H1 (cell line): ENCODE results near the gene OXSR1. TPM values are rescaled to one million over a fixed set of nuclear protein-coding genes. Genes with fewer than 3 reads are reported as not detected.

Experiments
- CTCF ChIA-PET: fragments of 300-600 bp; sonication (Branson Sonifier 250); formaldehyde crosslinking; loops from one replicate; lab custom pipeline; 2021; ENCODE audit not compliant: partially characterized antibody; lab: Charles Lee
- POLR2A ChIA-PET: fragments of 300-600 bp; sonication (Branson Sonifier 250); formaldehyde crosslinking; loops from one replicate; lab custom pipeline; 2021; ENCODE audit warnings: inconsistent platforms; ENCODE audit not compliant: partially characterized antibody; lab: Charles Lee
- DNase-seq, 2 experiments: peaks; one replicate each; pipeline versions ENCODE4 v3.0.0 to v3.0.0-alpha.2; 2010 to 2022; ENCODE audit warnings: low spot score in 2 of 2, low read depth in 1 of 2, mixed read lengths in 1 of 2
- FAIRE-seq: peaks from 2 replicates; lab custom pipeline; 2011; peaks lifted over from hg19 to GRCh38; lab: Jason Lieb, UNC
- H2AFZ ChIP-seq: 2 replicates; pipeline ENCODE4 v1.8.1; 2012; ENCODE audit warnings: low read length, inconsistent platforms
- H2AK5ac ChIP-seq: 2 replicates; pipeline ENCODE4 v1.6.1; 2013; ENCODE audit warnings: low read depth, low read length
- H2BK120ac ChIP-seq: replicated peaks from 2 replicates; pipeline ENCODE3; 2013; ENCODE audit warnings: low read depth, low read length, inconsistent platforms
- H2BK12ac ChIP-seq: 2 replicates; pipeline ENCODE4 v1.6.1; 2013; ENCODE audit warnings: low read depth, low read length
- H2BK15ac ChIP-seq: 2 replicates; pipeline ENCODE4 v1.6.1; 2013; ENCODE audit warnings: low read length
- H2BK20ac ChIP-seq: 2 replicates; pipeline ENCODE4 v1.6.1; 2013; ENCODE audit warnings: low read length
- H2BK5ac ChIP-seq: 2 replicates; pipeline ENCODE4 v1.6.1; 2013; ENCODE audit warnings: low read depth, low read length
- H3K14ac ChIP-seq: 2 replicates; pipeline ENCODE4 v1.6.1; 2013; ENCODE audit warnings: inconsistent platforms; ENCODE audit not compliant: insufficient read length
- H3K18ac ChIP-seq: 2 replicates; pipeline ENCODE4 v1.6.1; 2013; ENCODE audit warnings: low read length; ENCODE audit errors: extremely low read depth
- H3K23ac ChIP-seq: 2 replicates; pipeline ENCODE4 v1.6.1; 2013; ENCODE audit warnings: inconsistent platforms; ENCODE audit not compliant: insufficient read length
- H3K23me2 ChIP-seq: 2 replicates; pipeline ENCODE4 v1.6.1; 2013; ENCODE audit warnings: low read depth, low read length
- H3K27ac ChIP-seq: 2 replicates; pipeline ENCODE4 v1.6.1; 2011; ENCODE audit warnings: low read depth, low read length, inconsistent platforms
- H3K27me3 ChIP-seq, 4 experiments: replicated peaks in 1 of 4; 1 replicate in 1 of 4; 2 replicates in 3 of 4; pipeline versions ENCODE4 v1.6.1 to v1.8.1; 2011 to 2013; ENCODE audit warnings: low read length in 3 of 4, mild to moderate bottlenecking in 3 of 4, inconsistent platforms in 2 of 4, mixed read lengths in 2 of 4, moderate library complexity in 1 of 4; ENCODE audit not compliant: control insufficient read depth in 3 of 4, insufficient read depth in 3 of 4; ENCODE audit errors: extremely low read depth in 1 of 4
- H3K36me3 ChIP-seq, 4 experiments: 2 replicates each; pipeline versions ENCODE4 v1.6.1 to v1.8.1; 2011 to 2013; ENCODE audit warnings: mild to moderate bottlenecking in 4 of 4, low read length in 3 of 4, moderate library complexity in 2 of 4, control low read depth in 1 of 4, inconsistent platforms in 1 of 4; ENCODE audit not compliant: insufficient read depth in 4 of 4, control insufficient read depth in 2 of 4
- H3K4ac ChIP-seq: replicated peaks from 2 replicates; pipeline ENCODE3; 2013; ENCODE audit warnings: low read length, low read depth, mixed read lengths, inconsistent platforms; ENCODE audit not compliant: insufficient read length
- H3K4me1 ChIP-seq, 4 experiments: replicated peaks in 1 of 4; 1 replicate in 1 of 4; 2 replicates in 3 of 4; pipeline versions ENCODE4 v1.6.1 to v1.8.1; 2011 to 2013; ENCODE audit warnings: low read length in 3 of 4, inconsistent platforms in 2 of 4, mixed read lengths in 1 of 4; ENCODE audit not compliant: insufficient read depth in 4 of 4, control insufficient read depth in 3 of 4
- H3K4me2 ChIP-seq, 2 experiments: 2 replicates each; pipeline versions ENCODE4 v1.6.1 to v1.8.1; 2011 to 2013; ENCODE audit warnings: low read depth in 2 of 2, low read length in 2 of 2, control low read depth in 1 of 2, inconsistent platforms in 1 of 2, mild to moderate bottlenecking in 1 of 2; ENCODE audit not compliant: insufficient read depth in 1 of 2
- H3K4me3 ChIP-seq, 4 experiments: fragments of 200-600, 300-600 bp in 1 of 4; sonication (generic), shearing (Covaris generic), sonication (Bioruptor Twin) in 1 of 4; 2 replicates each; pipeline versions ENCODE4 v1.5.1 to v1.8.1; 2011 to 2016; ENCODE audit warnings: low read length in 4 of 4, low read depth in 3 of 4, control low read depth in 2 of 4, inconsistent platforms in 2 of 4, mild to moderate bottlenecking in 2 of 4, mixed read lengths in 1 of 4, moderate library complexity in 1 of 4; ENCODE audit not compliant: insufficient read depth in 2 of 4; ENCODE audit errors: extremely low read depth in 1 of 4
- H3K56ac ChIP-seq: replicated peaks from 2 replicates; pipeline ENCODE3; 2013; ENCODE audit warnings: low read depth, mild to moderate bottlenecking, mixed read lengths, low read length, inconsistent platforms; ENCODE audit not compliant: insufficient read length
- H3K79me1 ChIP-seq: 2 replicates; pipeline ENCODE4 v1.6.1; 2013; ENCODE audit warnings: low read depth, low read length, control low read depth
- H3K79me2 ChIP-seq, 2 experiments: 2 replicates each; pipeline versions ENCODE4 v1.6.1 to v1.8.1; 2012 to 2013; ENCODE audit warnings: low read length in 2 of 2, mild to moderate bottlenecking in 2 of 2, inconsistent platforms in 1 of 2; ENCODE audit not compliant: insufficient read depth in 2 of 2, control insufficient read depth in 1 of 2
- H3K9ac ChIP-seq, 4 experiments: replicated peaks in 1 of 4; 1 replicate in 1 of 4; 2 replicates in 3 of 4; pipeline versions ENCODE4 v1.6.1 to v1.8.1; 2011 to 2013; ENCODE audit warnings: low read depth in 3 of 4, low read length in 3 of 4, control low read depth in 2 of 4, mild to moderate bottlenecking in 2 of 4, moderate library complexity in 2 of 4, inconsistent platforms in 1 of 4; ENCODE audit errors: extremely low read depth in 1 of 4
- H3K9me3 ChIP-seq, 2 experiments: 2 replicates each; pipeline versions ENCODE4 v1.6.1 to v1.8.1; 2012 to 2013; ENCODE audit warnings: mild to moderate bottlenecking in 2 of 2, moderate library complexity in 2 of 2, control low read depth in 1 of 2, inconsistent platforms in 1 of 2, low read depth in 1 of 2, low read length in 1 of 2, mixed read lengths in 1 of 2; ENCODE audit not compliant: insufficient read depth in 2 of 2
- H4K20me1 ChIP-seq, 2 experiments: replicated peaks in 1 of 2; 2 replicates each; pipeline versions ENCODE3 to v1.8.1; 2011 to 2013; ENCODE audit warnings: inconsistent platforms in 2 of 2, low read length in 2 of 2, mild to moderate bottlenecking in 1 of 2; ENCODE audit not compliant: insufficient read depth in 2 of 2, control insufficient read depth in 1 of 2
- H4K5ac ChIP-seq: 2 replicates; pipeline ENCODE4 v1.6.1; 2013; ENCODE audit warnings: low read length, low read depth, mixed read lengths, inconsistent platforms; ENCODE audit not compliant: insufficient read length
- H4K8ac ChIP-seq: 2 replicates; pipeline ENCODE4 v1.8.0; 2013; ENCODE audit warnings: mild to moderate bottlenecking, moderate library complexity, low read length, inconsistent platforms; ENCODE audit not compliant: insufficient read depth; ENCODE audit errors: extremely low read depth
- H4K91ac ChIP-seq: replicated peaks from 2 replicates; pipeline ENCODE3; 2013; ENCODE audit warnings: low read length, mixed read lengths, inconsistent platforms; ENCODE audit not compliant: insufficient read length
- ASH2L ChIP-seq: fragments of 200-600, 300-600 bp; sonication (generic); IDR thresholded peaks from one replicate; pipeline ENCODE4 v1.7.1; 2017; ENCODE audit warnings: low read length
- HDAC2 ChIP-seq, 2 experiments: fragments of 300-600 bp in 1 of 2; sonication (generic) in 1 of 2; IDR thresholded peaks; 2 replicates each; pipeline ENCODE4 v1.6.1; 2011 to 2012; ENCODE audit warnings: low read depth in 2 of 2, low read length in 2 of 2, mild to moderate bottlenecking in 2 of 2, moderate library complexity in 2 of 2, borderline replicate concordance in 1 of 2, inconsistent platforms in 1 of 2
- JUND ChIP-seq: IDR thresholded peaks from 2 replicates; pipeline ENCODE4 v1.6.1; 2011; ENCODE audit warnings: mild to moderate bottlenecking, improper control_type of control experiment, low read length
- KDM5A ChIP-seq: fragments of 200-600 bp; IDR thresholded peaks from 2 replicates; pipeline ENCODE4 v1.7.1; 2012; ENCODE audit warnings: mild to moderate bottlenecking, low read length, inconsistent platforms, mixed read lengths
- POLR2AphosphoS5 ChIP-seq: IDR thresholded peaks from 2 replicates; pipeline ENCODE4 v1.6.1; 2011; ENCODE audit warnings: low read depth, low read length
- POU5F1 ChIP-seq: IDR thresholded peaks from 2 replicates; pipeline ENCODE4 v1.6.1; 2011; ENCODE audit warnings: low read depth, mild to moderate bottlenecking, low read length, moderate library complexity
- RFX5 ChIP-seq: IDR thresholded peaks from 2 replicates; pipeline ENCODE4 v1.6.1; 2011; ENCODE audit warnings: low read depth, low read length, improper control_type of control experiment, borderline replicate concordance
- RNF2 ChIP-seq: fragments of 200-900, 300-1000 bp; sonication (generic); IDR thresholded peaks from 2 replicates; pipeline ENCODE4 v1.7.1; 2016; ENCODE audit warnings: borderline replicate concordance, low read depth, mild to moderate bottlenecking, antibody characterized with exemption, low read length; ENCODE audit not compliant: poor library complexity, severe bottlenecking; ENCODE audit errors: missing control alignments
- TCF12 ChIP-seq: IDR thresholded peaks from 2 replicates; pipeline ENCODE4 v1.6.1; 2011; ENCODE audit warnings: low read depth, mild to moderate bottlenecking, low read length
- TEAD4 ChIP-seq: IDR thresholded peaks from 2 replicates; pipeline ENCODE4 v1.6.1; 2012; ENCODE audit warnings: low read depth, low read length, inconsistent platforms, mixed read lengths
- WGBS, 2 experiments: shearing (Covaris generic) in 1 of 2; methylation state at CpG; one replicate each; pipeline versions ENCODE4 v1.1.6 to v1.1.7; 2013 to 2015; ENCODE audit warnings: low lambda C conversion rate in 2 of 2, mixed read lengths in 2 of 2, inconsistent platforms in 1 of 2, low coverage in 1 of 2, missing lambda C conversion rate in 1 of 2; ENCODE audit not compliant: insufficient replicate concordance in 2 of 2, insufficient coverage in 1 of 2, insufficient read length in 1 of 2; ENCODE audit errors: extremely low coverage in 1 of 2, missing lambda C conversion rate in 1 of 2; 5-methylcytosine and 5-hydroxymethylcytosine counted together
- polyA plus RNA-seq, 7 experiments: library from polyadenylated mRNA; depleted of rRNA in 3 of 7; stranded (reverse) in 5 of 7; unstranded in 2 of 7; fragments of >200 nt in 5 of 7; fragments of 200-250 nt in 2 of 7; gene quantifications; 1 replicate in 5 of 7; 2 replicates in 1 of 7; 4 replicates in 1 of 7; pipeline versions ENCODE4 v1.2.1 to v1.2.3, GENCODE V29; 2011 to 2013; ENCODE audit warnings: missing spikeins in 2 of 7, mixed read lengths in 2 of 7
- total RNA-seq: library from RNA; stranded (reverse); fragmentation: NEBNext Ultra II Directional; extraction: Animal tissue kit (Norgen Biotek cat#: 25700); gene quantifications from 2 replicates; pipeline ENCODE4 v1.2.1, GENCODE V29; 2021

The OXSR1 gene
- total and polyA plus RNA-seq, 2 of the 8 experiments (the other 6 are each of a cell fraction or from before 2014, with no cell fraction given): 25.1 to 47.0 TPM

GRCh38 chr3:38126121-38126892 lies 39.0 kb upstream of the OXSR1 start:
- H3K23me2 ChIP-seq: no peaks in the 10 kb centered on the region
- H2BK120ac ChIP-seq: no peak overlapping the region
- H3K18ac ChIP-seq: no peak overlapping the region
- H2BK5ac ChIP-seq: no peak overlapping the region
- H3K9ac ChIP-seq: no peak overlapping the region
- no peaks in the 10 kb centered on the region for H3K4me1 ChIP-seq
- H4K8ac ChIP-seq: no peak overlapping the region
- WGBS, 2 experiments: 90% methylated on average over 6 of the region's 6 CpGs; no CpG with 5 or more reads in 1 of the 2 experiments
- H2BK12ac ChIP-seq: no peak overlapping the region
- no peak overlapping the region for H3K4me2 ChIP-seq
- H3K79me2 ChIP-seq: no peaks in the 10 kb centered on the region
- H3K27ac ChIP-seq: no peak overlapping the region
- no peaks in the 10 kb centered on the region for H3K9me3 ChIP-seq
- no peak overlapping the region for H3K56ac ChIP-seq
- CTCF ChIA-PET: interaction anchor here (0.9 to 9.6 kb wide), 3 partner anchors 7 to 102 kb away, joined by 3 to 105 read pairs (median 3); no protein-coding TSS in a partner anchor
- H4K5ac ChIP-seq: no peak overlapping the region
- H2AK5ac ChIP-seq: no peak overlapping the region
- no peak overlapping the region for H2AFZ ChIP-seq
- no peak overlapping the region for H3K23ac ChIP-seq
- no peaks in the 10 kb centered on the region for H3K79me1 ChIP-seq
- no peak overlapping the region for H3K14ac ChIP-seq
- H3K36me3 ChIP-seq: peaks cover 31 to 61% (median 54%) of the 10 kb centered on the region in 4 experiments
- H3K4ac ChIP-seq: no peak overlapping the region
- TF ChIP-seq KDM5A: no peak
- no peak for TF ChIP-seq JUND
- no peak for TF ChIP-seq POU5F1
- no peak for TF ChIP-seq POLR2AphosphoS5
- TF ChIP-seq ASH2L: no peak
- TF ChIP-seq TEAD4: no peak
- TF ChIP-seq HDAC2 (IDR thresholded peaks at IDR 0.05; ENCODE audit: borderline replicate concordance in 1 of 2, low read depth in 2 of 2, low read length in 2 of 2): no peak
- no peak for TF ChIP-seq RNF2
- no peak for TF ChIP-seq TCF12
- TF ChIP-seq RFX5: no peak
- no peak overlapping the region for H2BK15ac ChIP-seq
- no peak overlapping the region for H2BK20ac ChIP-seq
- H3K27me3 ChIP-seq: no peaks in the 10 kb centered on the region
- no peak for DNase-seq
- POLR2A ChIA-PET: interaction anchor here (1.2 to 3.2 kb wide), 2 partner anchors 9 to 11 kb away, joined by 5 to 14 read pairs; partner anchors contain the start of gene ACAA1
- H3K4me3 ChIP-seq: no peak overlapping the region
- no peak for FAIRE-seq
- H4K20me1 ChIP-seq: peaks cover 5 to 22% of the 10 kb centered on the region in 2 experiments
- H4K91ac ChIP-seq: no peak overlapping the region
